ENCODE measurements around the gene TM7SF3.

DNA sequence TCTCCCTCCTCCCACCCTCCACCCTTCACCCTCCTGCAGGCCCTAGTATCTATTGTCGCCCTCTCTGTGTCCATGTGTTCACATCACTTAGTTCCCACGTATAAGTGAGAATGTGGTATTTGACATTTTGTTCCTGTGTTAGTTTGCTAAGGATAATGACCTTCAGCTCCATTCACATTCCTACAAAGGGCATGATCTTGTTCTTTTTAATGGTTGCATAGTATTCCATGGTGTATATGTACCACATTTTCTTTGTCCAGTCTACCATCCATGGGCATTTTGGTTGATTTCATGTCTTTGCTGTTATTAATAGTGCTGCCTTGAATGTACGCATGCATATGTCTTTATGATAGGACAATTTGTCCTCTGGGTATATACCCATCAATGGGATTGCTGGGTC is 38.6 kb upstream of the TM7SF3 start:
- TF ChIP-seq, protein P1, sequence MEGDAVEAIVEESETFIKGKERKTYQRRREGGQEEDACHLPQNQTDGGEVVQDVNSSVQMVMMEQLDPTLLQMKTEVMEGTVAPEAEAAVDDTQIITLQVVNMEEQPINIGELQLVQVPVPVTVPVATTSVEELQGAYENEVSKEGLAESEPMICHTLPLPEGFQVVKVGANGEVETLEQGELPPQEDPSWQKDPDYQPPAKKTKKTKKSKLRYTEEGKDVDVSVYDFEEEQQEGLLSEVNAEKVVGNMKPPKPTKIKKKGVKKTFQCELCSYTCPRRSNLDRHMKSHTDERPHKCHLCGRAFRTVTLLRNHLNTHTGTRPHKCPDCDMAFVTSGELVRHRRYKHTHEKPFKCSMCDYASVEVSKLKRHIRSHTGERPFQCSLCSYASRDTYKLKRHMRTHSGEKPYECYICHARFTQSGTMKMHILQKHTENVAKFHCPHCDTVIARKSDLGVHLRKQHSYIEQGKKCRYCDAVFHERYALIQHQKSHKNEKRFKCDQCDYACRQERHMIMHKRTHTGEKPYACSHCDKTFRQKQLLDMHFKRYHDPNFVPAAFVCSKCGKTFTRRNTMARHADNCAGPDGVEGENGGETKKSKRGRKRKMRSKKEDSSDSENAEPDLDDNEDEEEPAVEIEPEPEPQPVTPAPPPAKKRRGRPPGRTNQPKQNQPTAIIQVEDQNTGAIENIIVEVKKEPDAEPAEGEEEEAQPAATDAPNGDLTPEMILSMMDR (IDR thresholded peaks at IDR 0.05) = no peak
- no peak for TF ChIP-seq POLR2AphosphoS5 (IDR thresholded peaks at IDR 0.05)

All from transverse colon (tissue), 4 donors.